ENCODE results near the gene SCAMP1. TPM values are rescaled to one million over a fixed set of nuclear protein-coding genes. Genes with fewer than 3 reads are reported as not detected.

SCAMP1 gene
- total and polyA plus RNA-seq, 9 donors, result 13.6 to 38.8 (median 35.5) TPM

DNA sequence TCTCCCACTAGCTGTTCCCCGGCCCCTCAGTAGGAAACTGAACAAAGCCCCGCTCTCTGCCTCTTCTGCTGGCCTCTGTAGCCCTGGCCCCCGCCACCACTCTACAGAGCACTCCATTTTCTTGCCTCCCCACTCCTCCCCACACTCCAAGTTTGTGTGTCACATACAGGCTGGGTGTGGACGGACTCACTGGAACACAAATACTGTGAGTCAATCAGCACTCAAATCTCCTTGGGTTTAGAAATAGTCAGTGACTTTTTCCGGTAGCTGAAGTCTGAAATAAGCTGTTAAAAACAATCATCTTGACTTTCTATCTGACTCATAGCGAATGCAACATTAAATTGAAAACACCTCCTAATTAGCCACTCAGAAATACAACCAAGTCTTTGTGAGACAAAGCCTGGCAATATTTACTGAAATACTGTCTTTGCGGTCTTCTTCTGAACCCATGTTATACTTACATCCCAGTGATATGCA is 165.7 kb downstream of the SCAMP1 start:
- no peak for DNase-seq
- Histone ChIP-seq H3K4me3 (no peak overlapping the region), H3K27me3 (no peaks in the 10 kb centered on the region), H3K4me1 (ENCODE audit: insufficient read depth) (peaks cover 22% of the 10 kb centered on the region), H3K9me3 (no peaks in the 10 kb centered on the region), H3K27ac (no peak overlapping the region), H3K36me3 (no peaks in the 10 kb centered on the region)
- 90 to 94% (median 92%) methylated on average over 7 of the region's 7 CpGs for WGBS, 3 donors
- intact Hi-C loops (cut with DNase I), result no loop called here
- TF ChIP-seq, protein P1, sequence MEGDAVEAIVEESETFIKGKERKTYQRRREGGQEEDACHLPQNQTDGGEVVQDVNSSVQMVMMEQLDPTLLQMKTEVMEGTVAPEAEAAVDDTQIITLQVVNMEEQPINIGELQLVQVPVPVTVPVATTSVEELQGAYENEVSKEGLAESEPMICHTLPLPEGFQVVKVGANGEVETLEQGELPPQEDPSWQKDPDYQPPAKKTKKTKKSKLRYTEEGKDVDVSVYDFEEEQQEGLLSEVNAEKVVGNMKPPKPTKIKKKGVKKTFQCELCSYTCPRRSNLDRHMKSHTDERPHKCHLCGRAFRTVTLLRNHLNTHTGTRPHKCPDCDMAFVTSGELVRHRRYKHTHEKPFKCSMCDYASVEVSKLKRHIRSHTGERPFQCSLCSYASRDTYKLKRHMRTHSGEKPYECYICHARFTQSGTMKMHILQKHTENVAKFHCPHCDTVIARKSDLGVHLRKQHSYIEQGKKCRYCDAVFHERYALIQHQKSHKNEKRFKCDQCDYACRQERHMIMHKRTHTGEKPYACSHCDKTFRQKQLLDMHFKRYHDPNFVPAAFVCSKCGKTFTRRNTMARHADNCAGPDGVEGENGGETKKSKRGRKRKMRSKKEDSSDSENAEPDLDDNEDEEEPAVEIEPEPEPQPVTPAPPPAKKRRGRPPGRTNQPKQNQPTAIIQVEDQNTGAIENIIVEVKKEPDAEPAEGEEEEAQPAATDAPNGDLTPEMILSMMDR (IDR thresholded peaks at IDR 0.05), result no peak
- TF ChIP-seq POLR2A (IDR thresholded peaks at IDR 0.05), result no peak
- no peak for TF ChIP-seq EP300 (IDR thresholded peaks at IDR 0.05)

DNA sequence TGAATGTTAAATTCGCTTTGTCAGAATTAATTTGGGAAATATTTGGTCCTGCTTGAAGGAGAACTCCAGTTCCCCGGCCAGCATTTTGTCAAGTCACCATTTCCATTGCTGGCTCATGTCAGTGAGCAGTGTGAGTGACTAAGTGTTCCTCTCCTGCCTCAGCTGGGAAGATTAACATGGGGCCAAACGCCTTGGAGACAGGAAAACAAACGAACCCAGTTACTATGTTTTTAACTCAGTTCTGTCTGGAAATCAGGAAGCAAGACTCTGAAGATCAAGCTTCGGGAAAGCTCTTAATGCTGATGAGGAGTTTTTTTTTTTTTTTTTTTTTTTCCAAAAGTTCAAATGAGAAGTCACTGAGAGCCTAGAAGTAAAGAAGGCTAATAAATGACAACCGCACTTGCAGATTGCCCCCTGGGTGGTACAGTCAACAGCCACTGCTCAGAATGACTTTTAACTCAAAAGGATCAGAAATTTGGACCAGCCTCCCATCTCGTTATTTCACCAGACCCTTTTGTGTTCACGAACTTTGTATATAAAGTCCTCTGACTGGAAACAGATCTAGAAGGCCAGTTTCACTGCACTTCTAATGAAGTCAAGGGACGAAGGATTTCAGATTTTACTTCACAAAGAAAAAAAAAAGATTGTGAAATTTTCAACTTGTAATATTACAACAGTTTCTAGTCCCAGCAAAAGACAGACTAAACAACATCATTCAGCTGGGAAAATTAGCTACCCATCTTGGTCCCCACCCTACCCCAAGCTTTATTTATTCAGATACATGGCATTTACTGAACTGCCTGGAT is 166.8 kb downstream of the SCAMP1 start:
- Histone ChIP-seq H3K4me3 (no peak overlapping the region), H3K27me3 (no peaks in the 10 kb centered on the region), H3K9me3 (no peaks in the 10 kb centered on the region), H3K36me3 (no peaks in the 10 kb centered on the region), H3K4me1 (ENCODE audit: insufficient read depth) (peaks cover 21% of the 10 kb centered on the region), H3K27ac (peak overlapping the region in 1 of 2 donors; percentile 42)
- peak in 2 of 5 donors; percentile 48 to 80 for DNase-seq
- TF ChIP-seq EP300 (IDR thresholded peaks at IDR 0.05) (no peak), POLR2A (IDR thresholded peaks at IDR 0.05) (no peak)
- TF ChIP-seq, protein P1 (IDR thresholded peaks at IDR 0.05), result no peak
- intact Hi-C loops (cut with DNase I), result no loop called here
- 19 to 23% (median 23%) methylated on average over 9 of the region's 9 CpGs for WGBS, 3 donors

DNA sequence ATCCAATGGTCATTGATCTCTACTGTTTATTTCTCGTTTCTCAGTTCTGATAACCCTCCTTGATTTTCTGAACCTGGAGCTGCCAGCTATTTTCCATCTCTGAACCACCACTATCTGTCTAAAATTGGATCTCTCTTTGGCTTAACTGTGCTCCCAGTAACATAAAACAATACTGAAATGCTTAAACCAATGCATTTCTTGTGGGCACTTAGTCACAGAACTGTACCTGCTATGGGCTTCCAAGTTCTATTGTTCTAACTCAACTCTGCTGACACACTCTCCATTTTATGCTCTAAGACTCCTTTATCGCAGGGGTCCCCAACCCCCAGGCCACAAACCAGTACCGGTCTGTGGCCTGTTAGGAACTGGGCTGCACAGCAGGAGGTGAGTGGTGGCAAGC is 167.5 kb downstream of the SCAMP1 start:
- Histone ChIP-seq H3K9me3 (no peaks in the 10 kb centered on the region), H3K27ac (peak overlapping the region in 1 of 2 donors; percentile 42), H3K36me3 (no peaks in the 10 kb centered on the region), H3K4me3 (no peak overlapping the region), H3K4me1 (ENCODE audit: insufficient read depth) (peaks cover 21% of the 10 kb centered on the region), H3K27me3 (no peaks in the 10 kb centered on the region)
- DNase-seq, result no peak
- intact Hi-C loops (cut with DNase I), result no loop called here
- 74 to 77% (median 75%) methylated on average over 3 of the region's 3 CpGs for whole genome bisulfite sequencing, 3 donors
- TF ChIP-seq POLR2A (IDR thresholded peaks at IDR 0.05) (no peak), EP300 (IDR thresholded peaks at IDR 0.05) (no peak)
- TF ChIP-seq, protein P1 (IDR thresholded peaks at IDR 0.05), result no peak

Small RNA genes lying within 50 kb of the gene (small RNA-seq; reads per million reads assigned to genes)
- gene RF00019 (not detected), gene RNU6-183P (not detected)

Other genes with a start within 250 kb of the SCAMP1 start
- gene AP3B1, start 65.9 kb upstream of the SCAMP1 start, total RNA-seq, result 10 to 100 TPM; 23.2 to 38.8 (median 28.5) TPM
- gene AP3B1, start 65.9 kb upstream of the SCAMP1 start, polyA plus RNA-seq, result 10 to 100 TPM; 14.5 to 31.2 TPM